ENCODE results near the gene EEPD1. TPM values are rescaled to one million over a fixed set of nuclear protein-coding genes. Genes with fewer than 3 reads are reported as not detected.

EEPD1 gene
- total and polyA plus RNA-seq, 8 donors, result 7.1 to 60.5 (median 10.0) TPM

DNA sequence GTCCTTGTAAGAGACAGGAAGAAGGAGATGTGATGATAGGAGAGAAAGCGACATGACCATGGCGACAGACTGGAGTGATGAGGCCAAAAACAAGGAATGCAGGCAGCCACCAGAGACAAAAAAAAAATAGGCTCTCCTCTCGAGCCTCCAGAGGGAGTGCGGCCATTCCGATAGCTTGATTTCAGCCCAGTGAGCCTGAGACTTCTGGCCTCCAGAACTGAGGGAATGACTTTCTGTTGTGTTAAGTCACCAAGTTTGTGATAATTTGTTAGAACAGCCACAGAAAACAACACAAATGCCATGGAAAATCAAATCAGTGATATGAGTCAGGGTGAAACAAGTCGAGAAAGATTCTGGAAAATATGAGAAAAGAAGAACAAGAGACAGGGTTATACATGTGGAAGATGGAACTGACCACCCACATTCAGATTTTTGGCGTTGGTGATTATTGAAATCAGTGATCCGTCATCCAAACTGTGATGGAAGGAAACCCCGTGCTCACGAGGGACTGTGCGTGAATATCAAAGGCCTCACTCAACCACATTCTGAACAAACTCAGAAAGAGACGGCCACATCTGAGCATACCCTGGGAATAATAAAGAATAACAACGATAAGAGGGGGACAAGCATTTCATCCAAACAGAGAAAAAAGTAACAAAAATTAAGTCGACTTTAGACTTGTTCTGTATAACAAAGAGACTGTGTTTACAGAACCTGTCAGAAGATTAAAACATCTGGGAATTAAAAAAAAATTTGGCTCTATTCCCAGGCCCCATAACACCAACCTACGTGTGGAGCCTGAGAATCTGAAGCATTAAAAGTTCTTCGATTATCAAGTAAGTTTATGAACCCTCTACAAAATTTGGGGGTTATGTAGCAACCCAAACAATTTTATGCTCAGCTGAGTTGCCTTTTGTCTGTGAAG, 72.1 kb downstream of the EEPD1 start:
- no peak for FAIRE-seq
- TF ChIP-seq, protein P1, sequence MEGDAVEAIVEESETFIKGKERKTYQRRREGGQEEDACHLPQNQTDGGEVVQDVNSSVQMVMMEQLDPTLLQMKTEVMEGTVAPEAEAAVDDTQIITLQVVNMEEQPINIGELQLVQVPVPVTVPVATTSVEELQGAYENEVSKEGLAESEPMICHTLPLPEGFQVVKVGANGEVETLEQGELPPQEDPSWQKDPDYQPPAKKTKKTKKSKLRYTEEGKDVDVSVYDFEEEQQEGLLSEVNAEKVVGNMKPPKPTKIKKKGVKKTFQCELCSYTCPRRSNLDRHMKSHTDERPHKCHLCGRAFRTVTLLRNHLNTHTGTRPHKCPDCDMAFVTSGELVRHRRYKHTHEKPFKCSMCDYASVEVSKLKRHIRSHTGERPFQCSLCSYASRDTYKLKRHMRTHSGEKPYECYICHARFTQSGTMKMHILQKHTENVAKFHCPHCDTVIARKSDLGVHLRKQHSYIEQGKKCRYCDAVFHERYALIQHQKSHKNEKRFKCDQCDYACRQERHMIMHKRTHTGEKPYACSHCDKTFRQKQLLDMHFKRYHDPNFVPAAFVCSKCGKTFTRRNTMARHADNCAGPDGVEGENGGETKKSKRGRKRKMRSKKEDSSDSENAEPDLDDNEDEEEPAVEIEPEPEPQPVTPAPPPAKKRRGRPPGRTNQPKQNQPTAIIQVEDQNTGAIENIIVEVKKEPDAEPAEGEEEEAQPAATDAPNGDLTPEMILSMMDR (IDR thresholded peaks at IDR 0.05), result no peak

DNA sequence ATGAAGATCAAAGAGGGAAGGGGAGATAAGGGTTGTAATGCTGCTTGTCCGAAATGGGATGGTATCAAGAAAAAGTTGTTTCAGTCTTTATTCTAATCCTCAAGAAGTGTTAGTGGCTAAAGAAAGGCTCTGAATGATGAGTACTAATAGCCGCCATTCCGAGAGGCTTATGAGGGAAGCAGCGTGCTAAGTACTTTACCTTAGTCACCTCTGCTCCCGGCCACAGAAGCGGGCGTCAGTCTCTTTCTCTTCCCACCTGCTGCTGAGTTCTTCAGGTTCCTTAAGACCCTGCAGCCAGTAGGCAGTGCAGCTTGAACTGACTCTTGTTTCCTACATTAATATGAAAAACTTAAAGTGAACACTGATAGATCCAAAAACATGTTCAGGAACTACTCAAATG, 73.1 kb downstream of the EEPD1 start:
- no peaks in the 10 kb centered on the region for H3K9me3 ChIP-seq
- peaks cover 0 to 15% (median 8%) of the 10 kb centered on the region in 3 donors for H3K4me1 ChIP-seq
- no peak for FAIRE-seq
- H3K27me3 ChIP-seq, result no peaks in the 10 kb centered on the region
- no peak for DNase-seq
- intact Hi-C loops (cut with DNase I), result no loop called here
- ATAC-seq, result no peak
- no peak overlapping the region for H3K4me3 ChIP-seq
- whole genome bisulfite sequencing, 2 donors, result 95 to 97% methylated on average over 7 of the region's 7 CpGs
- TF ChIP-seq, protein P1 (IDR thresholded peaks at IDR 0.05), result no peak
- no peaks in the 10 kb centered on the region for H3K36me3 ChIP-seq
- no peak overlapping the region for H3K27ac ChIP-seq

More for the DNA sequence above, 72.1 kb downstream of the EEPD1 start:
- no peak for DNase-seq
- ATAC-seq, result peak; percentile 59 to 77 (median 69)
- Histone ChIP-seq H3K27ac (peak overlapping the region in 1 of 4 donors; percentile 5), H3K27me3 (no peaks in the 10 kb centered on the region), H3K4me1 (peaks cover 0 to 15% (median 8%) of the 10 kb centered on the region in 3 donors), H3K36me3 (no peaks in the 10 kb centered on the region), H3K9me3 (no peaks in the 10 kb centered on the region), H3K4me3 (no peak overlapping the region)
- intact Hi-C loops (cut with DNase I), result no loop called here
- WGBS, 2 donors, result 45 to 51% methylated on average over 16 of the region's 16 CpGs

DNA sequence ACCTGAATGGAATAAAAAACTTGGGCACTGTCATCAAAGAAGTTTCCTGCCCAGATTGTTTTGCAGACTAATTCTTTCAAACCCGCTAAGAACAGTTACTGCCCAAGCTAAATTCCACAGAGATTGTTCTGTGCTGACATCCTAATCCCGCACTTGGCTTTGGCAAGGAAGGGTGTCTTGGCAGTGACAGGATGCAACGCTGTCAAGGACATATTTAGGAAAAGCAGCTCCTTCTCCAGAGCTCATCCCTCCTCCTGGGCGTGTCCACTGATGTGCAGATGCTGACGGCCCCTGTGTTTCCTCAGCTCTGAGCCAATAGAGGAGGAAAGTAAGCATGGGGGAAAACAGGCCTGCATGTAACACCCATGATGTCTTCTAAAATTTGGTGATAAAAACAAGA, 74.2 kb downstream of the EEPD1 start:
- Histone ChIP-seq H3K4me1 (peaks cover 4 to 17% (median 8%) of the 10 kb centered on the region in 3 donors), H3K27me3 (no peaks in the 10 kb centered on the region), H3K36me3 (no peaks in the 10 kb centered on the region), H3K4me3 (no peak overlapping the region), H3K27ac (no peak overlapping the region), H3K9me3 (no peaks in the 10 kb centered on the region)
- TF ChIP-seq, protein P1 (IDR thresholded peaks at IDR 0.05), result no peak
- no peak for ATAC-seq
- WGBS, 2 donors, result 79 to 87% methylated on average over 5 of the region's 5 CpGs
- intact Hi-C loops (cut with DNase I), result no loop called here
- DNase-seq, result no peak
- FAIRE-seq, result no peak

DNA sequence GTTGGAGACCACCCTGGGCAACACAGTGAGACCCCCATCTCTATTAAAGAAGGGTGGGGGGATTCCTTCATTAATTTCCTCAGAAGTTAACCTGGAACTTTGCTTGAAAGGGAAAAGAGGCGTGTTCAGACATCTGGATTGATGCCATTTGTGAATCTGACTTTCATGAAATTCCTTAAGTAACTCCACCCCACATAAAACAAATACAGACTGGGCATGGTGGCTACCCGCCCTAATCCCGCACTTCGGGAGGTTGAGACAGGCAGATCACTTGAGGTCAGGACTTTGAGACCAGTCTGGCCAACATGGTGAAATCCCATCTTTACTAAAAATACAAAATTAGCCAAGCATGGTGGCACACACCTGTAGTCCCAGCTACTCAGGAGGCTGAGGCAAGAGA, 75.0 kb downstream of the EEPD1 start:
- TF ChIP-seq, protein P1 (IDR thresholded peaks at IDR 0.05), result no peak
- WGBS, 2 donors, result 78 to 86% methylated on average over 4 of the region's 4 CpGs
- FAIRE-seq (no peak), ATAC-seq (no peak), DNase-seq (no peak)
- H3K4me3 ChIP-seq, result no peak overlapping the region
- H3K9me3 ChIP-seq, result no peaks in the 10 kb centered on the region
- intact Hi-C loops (cut with DNase I), result no loop called here
- H3K36me3 ChIP-seq, result no peaks in the 10 kb centered on the region
- H3K27ac ChIP-seq, result no peak overlapping the region
- peaks cover 12 to 25% (median 16%) of the 10 kb centered on the region in 3 donors for H3K4me1 ChIP-seq
- no peaks in the 10 kb centered on the region for H3K27me3 ChIP-seq

DNA sequence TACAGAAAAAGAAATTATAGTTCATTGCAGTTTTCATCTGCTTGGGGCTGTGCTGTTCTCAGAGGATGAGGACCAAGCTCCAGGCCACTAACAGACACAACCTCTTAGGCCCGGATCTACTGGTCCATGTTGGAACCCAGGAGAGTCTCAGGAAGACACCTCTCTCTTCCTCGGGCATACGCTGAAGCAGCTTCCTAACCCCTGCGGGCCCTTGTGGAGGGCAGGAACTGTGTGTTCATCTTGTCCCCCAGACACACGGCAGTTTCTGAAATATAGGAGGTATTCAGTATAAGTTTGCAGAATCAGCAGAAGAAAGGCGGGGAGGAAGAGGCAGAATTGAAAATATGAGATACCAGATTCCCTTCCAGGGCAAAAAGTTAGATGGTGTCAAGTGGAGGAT, 78.4 kb downstream of the EEPD1 start:
- no peaks in the 10 kb centered on the region for H3K9me3 ChIP-seq
- TF ChIP-seq, protein P1 (IDR thresholded peaks at IDR 0.05), result no peak
- ATAC-seq, result no peak
- H3K27ac ChIP-seq, result no peak overlapping the region
- intact Hi-C loops (cut with DNase I), result no loop called here
- 93 to 97% methylated on average over 6 of the region's 6 CpGs for WGBS, 2 donors
- no peaks in the 10 kb centered on the region for H3K27me3 ChIP-seq
- H3K36me3 ChIP-seq, result no peaks in the 10 kb centered on the region
- no peak overlapping the region for H3K4me3 ChIP-seq
- H3K4me1 ChIP-seq, result peaks cover 14 to 17% (median 16%) of the 10 kb centered on the region in 3 donors
- DNase-seq, result no peak
- FAIRE-seq, result no peak
